ENCODE measurements around the gene ESR1.

DNA sequence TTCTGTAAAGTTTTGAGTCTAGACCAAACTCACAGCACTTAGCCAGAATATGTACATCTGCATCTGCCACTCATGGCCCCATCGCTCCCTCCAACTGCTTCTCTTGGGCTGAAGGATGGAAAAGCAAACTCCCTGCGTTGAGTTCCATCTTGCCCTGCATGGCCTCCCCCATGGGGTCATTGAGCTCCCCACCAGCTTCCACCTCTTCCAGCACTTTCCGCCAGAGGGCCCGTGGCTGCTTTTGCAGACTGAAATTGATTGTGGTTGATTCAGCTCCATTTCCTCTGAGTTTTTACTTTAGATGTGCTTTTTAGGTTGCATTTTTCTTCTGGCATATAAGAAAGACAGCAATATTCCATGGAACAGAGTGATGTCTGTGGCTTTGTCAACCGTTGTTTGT is 263.1 kb downstream of the ESR1 start:
- TF ChIP-seq, protein P1, sequence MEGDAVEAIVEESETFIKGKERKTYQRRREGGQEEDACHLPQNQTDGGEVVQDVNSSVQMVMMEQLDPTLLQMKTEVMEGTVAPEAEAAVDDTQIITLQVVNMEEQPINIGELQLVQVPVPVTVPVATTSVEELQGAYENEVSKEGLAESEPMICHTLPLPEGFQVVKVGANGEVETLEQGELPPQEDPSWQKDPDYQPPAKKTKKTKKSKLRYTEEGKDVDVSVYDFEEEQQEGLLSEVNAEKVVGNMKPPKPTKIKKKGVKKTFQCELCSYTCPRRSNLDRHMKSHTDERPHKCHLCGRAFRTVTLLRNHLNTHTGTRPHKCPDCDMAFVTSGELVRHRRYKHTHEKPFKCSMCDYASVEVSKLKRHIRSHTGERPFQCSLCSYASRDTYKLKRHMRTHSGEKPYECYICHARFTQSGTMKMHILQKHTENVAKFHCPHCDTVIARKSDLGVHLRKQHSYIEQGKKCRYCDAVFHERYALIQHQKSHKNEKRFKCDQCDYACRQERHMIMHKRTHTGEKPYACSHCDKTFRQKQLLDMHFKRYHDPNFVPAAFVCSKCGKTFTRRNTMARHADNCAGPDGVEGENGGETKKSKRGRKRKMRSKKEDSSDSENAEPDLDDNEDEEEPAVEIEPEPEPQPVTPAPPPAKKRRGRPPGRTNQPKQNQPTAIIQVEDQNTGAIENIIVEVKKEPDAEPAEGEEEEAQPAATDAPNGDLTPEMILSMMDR (IDR thresholded peaks at IDR 0.05): no peak
- TF ChIP-seq POLR2A (IDR thresholded peaks at IDR 0.05): no peak

Measured in tibial nerve (tissue), 3 donors.